ENCODE measurements around the gene DNAH10.
A peak's percentile ranks its signal among the peaks of the same experiment; 100 is the strongest.

The DNAH10 gene

GRCh38 chr12:123761841-123762714, at the start of gene DNAH10:
Gene DNAH10, plus strand, starts transcription at chr12:123762301. Its CDS starts 36 bp downstream, at chr12:123762337.
- peak; percentile 9 for DNase-seq (ENCODE audit: low read depth)

DNA sequence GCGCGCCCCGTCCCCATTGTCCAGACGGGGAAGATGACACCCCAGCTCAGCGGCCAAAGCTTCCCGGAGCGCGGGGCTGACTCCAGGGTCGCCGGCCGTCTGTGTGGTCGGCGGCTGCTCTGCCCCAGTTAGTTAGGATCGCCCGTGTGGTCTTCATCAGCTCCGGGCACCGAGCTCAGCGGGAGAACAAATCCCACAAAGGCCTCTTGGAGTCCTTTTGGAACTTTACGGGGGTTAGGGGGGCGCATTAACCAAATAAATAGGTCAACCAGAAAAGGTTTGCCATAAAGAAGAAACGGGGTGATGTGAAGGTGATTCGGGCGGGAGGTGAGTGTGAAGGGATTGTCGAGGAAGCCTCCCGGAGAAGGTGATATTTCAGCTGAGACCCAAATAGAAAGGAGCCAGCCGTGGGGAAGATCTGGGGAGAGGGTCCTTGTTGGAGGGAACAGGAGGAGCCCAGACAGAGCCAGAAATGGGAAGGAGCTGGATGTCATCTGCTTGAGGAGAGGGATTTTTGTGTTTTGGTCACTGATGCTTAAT, 49.3 kb upstream of the DNAH10 start:
- no peak for DNase-seq (ENCODE audit: low read depth)

DNA sequence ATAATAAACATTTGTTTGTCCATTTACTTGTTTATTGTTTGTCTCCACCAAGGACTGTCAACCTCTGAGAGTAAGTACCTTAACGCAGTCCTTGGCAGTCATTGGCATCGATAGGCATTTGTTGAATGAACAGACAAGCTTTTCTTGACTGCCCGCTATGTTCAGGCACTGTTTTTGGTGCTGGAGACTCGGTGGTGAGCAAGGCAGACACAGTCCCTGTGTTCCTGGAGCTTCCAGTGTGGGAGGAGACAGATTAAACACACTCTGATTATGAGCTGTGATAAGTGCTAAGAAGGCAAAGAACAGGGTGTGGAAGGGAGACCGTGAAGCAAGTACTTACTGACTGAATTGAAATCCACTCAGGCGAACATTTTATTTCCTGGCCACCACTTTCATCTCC, 48.7 kb upstream of the DNAH10 start:
- no peak for DNase-seq (ENCODE audit: low read depth)

GRCh38 chr12:123713823-123714585, 48.1 kb upstream of the DNAH10 start:
- no peak for DNase-seq (ENCODE audit: low read depth)

- DNase-seq (ENCODE audit: low read depth) = no peak
Observed at GRCh38 chr12:123715195-123715594, 46.9 kb upstream of the DNAH10 start.

DNA sequence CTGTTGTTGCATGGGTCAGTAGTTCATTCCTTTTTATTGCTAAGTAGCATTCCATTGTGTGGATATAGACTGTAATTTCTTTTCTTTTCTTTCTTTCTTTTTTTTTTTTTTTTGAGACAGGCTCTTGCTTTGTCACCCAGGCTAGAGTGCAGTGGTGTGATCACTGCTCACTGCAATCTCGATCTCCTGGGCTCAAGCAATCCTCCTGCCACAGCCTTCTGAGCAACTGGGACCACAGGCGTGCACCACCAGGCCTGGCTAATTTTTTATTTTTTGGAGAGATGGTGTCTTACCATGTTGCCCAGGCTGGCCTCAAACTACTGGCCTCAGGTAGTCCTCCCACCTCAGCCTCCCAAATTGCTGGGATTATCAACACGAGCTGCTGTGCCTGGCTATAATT, 44.8 kb upstream of the DNAH10 start:
- no peak for DNase-seq (ENCODE audit: low read depth)

DNA sequence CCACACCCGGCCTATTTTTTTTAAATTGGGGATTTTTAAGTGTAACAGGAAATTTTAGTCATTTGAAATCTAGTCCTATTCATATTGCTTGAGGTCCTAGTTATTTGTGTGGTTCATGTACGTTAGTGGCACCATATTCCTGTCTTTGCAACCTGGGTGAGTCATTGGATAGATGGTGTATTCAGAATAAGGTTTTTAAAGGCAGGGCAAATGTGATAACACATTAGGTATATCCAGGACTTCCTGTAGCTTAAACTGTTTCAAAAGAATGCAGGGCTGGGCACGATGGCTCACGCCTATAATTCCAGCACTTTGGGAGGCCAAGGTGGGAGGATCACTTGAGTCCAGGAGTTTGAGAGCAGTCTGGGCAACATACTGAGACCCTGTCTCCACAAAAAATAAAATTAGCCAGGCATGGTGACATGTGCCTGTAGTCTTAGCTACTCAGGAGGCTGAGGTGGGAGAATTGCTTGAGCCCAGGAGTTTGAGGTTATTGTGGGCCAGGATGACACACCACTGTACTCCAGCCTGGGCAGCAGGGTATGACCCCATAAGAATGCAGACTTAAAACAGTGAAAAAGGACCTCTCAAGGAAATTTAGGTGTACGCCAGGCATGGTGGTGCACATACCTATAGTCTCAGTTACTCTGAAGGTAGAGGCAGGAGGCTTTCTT, 41.8 kb upstream of the DNAH10 start:
- no peak for DNase-seq (ENCODE audit: low read depth)

- DNase-seq (ENCODE audit: low read depth) = no peak
Observed at GRCh38 chr12:123721245-123721644, 40.9 kb upstream of the DNAH10 start.

GRCh38 chr12:123723011-123723410, 39.1 kb upstream of the DNAH10 start:
- DNase-seq (ENCODE audit: low read depth) = no peak

DNA sequence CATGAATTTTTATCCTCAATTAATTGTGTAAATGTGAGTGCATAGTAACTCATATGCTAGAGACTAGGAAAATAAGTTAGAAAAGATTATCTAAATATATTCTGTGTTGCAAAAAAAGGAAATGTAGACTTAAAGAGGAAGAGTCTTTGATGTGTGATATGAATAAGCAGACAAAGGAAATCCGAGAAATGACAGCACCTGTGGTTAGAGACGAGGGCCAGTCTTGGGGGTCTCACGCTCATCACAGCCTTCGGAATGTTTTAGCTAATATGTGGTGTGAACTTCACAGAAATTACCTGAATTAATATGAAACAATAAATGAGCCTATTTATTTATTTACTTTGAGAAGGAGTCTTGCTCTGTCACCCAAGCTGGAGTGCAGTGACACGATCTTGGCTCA, 38.3 kb upstream of the DNAH10 start:
- DNase-seq (ENCODE audit: low read depth) = no peak

DNA sequence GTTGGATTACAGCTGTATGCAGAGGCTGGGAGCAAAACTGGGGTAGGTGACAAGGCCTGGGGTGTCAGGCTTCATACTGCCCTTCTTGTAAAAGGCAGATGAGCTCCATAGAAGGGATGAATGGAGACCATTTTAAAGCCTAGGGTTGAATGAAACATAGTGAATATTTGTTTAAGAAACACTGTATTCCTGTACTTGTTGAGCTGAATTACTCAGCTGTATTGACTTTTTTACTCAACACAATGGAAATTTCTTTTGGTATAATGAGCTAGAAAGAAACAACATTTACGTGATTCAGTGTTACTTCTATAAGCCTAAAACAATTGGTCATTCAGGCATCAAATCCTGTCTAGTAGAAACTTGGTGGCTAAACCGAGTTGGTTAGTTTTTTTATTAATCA, 35.9 kb upstream of the DNAH10 start:
- no peak for DNase-seq (ENCODE audit: low read depth)

GRCh38 chr12:123726962-123727361, 35.1 kb upstream of the DNAH10 start:
- no peak for DNase-seq (ENCODE audit: low read depth)

DNA sequence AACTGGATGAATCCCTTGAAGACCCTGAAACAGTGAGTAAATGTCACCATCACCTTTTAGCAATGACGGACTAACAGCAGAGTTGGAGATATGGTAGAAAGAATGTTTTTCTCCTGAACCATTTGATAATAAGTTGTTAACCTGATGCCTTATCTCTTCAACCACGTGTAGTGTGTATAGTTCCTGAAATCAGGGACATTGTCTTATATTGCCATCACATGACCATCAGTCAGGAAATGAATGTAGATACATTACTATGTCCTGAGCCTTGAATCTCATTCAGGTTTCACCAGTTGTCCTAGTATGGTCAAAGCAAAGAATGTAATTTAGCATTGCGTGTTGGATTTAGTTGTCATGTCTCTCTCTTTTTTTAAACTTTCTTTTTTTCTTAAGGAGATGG, 34.2 kb upstream of the DNAH10 start:
- no peak for DNase-seq (ENCODE audit: low read depth)

GRCh38 chr12:123731596-123731995, 30.5 kb upstream of the DNAH10 start:
- no peak for DNase-seq (ENCODE audit: low read depth)

GRCh38 chr12:123732251-123732650, 29.9 kb upstream of the DNAH10 start:
- DNase-seq (ENCODE audit: low read depth) = no peak

DNA sequence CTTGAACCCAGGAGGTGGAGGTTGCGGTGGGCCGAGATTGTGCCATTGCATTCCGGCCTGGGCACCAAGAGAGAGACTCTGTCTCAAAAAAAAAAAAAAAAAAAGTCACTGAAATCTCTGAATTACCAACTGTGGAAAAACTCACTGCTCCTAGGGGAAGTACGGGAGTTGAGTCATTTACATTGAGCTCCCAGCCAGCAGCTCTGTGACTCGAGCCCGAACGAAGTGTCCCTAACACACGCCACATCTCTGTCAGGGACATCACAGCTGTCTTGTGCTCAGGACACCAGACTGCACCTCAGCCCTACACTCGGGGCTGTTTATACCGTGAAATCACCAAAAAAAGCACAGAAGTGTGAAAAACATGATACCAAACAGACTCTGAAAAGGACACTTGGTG, 28.9 kb upstream of the DNAH10 start:
- no peak for DNase-seq (ENCODE audit: low read depth)

- no peak for DNase-seq (ENCODE audit: low read depth)
Observed at GRCh38 chr12:123734268-123734667, 27.8 kb upstream of the DNAH10 start.

DNA sequence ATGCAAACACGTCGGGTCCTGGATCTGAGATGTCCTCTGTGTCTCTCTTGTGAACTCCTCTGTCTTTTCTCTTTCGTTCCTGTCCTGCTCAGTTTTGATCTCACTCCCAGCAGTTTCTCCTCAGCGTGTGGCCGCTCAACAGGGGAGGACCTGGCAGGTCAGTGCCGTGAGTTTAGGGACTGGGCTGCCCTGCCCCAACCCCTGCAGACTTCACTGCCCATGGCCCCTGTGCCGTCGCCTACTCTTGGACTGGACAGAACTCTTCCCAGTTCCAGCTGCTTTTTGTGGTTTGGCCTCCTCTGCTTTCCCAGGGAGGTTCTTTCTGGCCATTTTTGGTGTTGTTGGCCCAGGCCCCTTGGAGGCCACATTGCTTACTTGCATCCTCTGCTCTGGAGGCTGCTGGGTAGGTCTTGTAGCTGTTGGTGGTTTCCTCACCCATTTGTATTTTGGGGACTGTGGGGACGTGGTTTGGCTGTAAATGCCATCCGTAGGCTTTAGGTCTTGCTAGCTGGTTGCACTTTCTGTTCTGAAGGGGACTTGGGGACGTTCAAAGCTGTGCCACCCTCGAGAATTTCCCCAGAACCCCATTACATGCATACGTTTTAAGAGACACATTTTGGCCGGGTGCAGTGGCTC, 20.0 kb upstream of the DNAH10 start:
- no peak for DNase-seq (ENCODE audit: low read depth)

DNA sequence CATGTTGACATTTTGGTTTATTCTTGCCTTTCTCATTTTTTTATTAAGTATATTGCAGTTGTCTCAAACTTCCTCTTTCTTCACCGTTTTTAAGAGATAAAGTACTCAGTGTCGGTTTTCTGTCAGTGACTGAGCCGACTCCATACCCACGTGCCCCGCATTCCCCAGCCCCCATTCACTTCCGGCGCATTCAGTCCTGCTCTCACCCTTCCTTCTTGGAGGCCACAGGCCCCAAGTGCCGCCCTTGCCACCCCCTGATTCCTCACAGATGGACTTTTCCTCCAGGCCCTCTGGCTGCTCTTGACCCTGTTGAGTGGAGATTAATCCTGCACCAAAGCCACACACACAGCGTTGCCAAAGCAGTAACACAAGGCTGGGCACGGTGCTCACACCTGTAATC, 19.1 kb upstream of the DNAH10 start:
- DNase-seq (ENCODE audit: low read depth) = no peak

DNA sequence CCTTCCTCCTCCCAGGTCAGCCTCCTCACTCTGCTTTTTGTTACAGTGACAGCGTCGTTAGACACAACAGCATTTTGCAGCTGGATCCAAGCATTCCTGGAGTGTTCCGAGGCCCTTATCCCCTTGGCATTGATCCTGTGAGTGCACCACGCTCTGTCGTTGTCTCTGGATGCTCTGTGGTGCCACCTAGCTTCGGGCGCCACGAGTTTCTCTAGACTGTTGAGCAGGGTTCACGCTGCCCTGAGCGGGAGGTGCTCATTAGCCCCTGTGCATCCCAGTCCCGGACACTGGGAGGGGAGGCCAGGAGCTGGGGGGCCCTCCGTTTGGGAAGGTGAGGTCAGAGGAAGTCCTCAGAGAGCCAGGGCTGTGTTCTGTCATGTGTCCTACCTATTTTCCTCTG, 17.3 kb upstream of the DNAH10 start:
- no peak for DNase-seq (ENCODE audit: low read depth)

- no peak for DNase-seq (ENCODE audit: low read depth)
Observed at GRCh38 chr12:123747309-123747708, 14.8 kb upstream of the DNAH10 start.

- no peak for DNase-seq (ENCODE audit: low read depth)
Observed at GRCh38 chr12:123748161-123748560, 13.9 kb upstream of the DNAH10 start.

Data from activated T-cell treated with anti-CD3 and anti-CD28 coated beads for 1 hour (primary cell).